Mesendoderm (in vitro differentiated cells): ENCODE measurements around the gene SPACA6.

ENCODE experiments used
- DNase-seq: peaks from one replicate; pipeline ENCODE4 v3.0.0; 2013
- H2AK5ac ChIP-seq: 2 replicates; pipeline ENCODE4 v1.6.1; 2013; ENCODE audit warnings: low read length, inconsistent platforms
- H2BK120ac ChIP-seq: 2 replicates; pipeline ENCODE4 v1.6.1; 2013; ENCODE audit warnings: low read depth, mild to moderate bottlenecking, low read length, moderate library complexity, mixed read lengths
- H2BK15ac ChIP-seq: replicated peaks from 2 replicates; pipeline ENCODE4 v1.6.1; 2013; ENCODE audit warnings: low read depth, mild to moderate bottlenecking, moderate library complexity
- H2BK5ac ChIP-seq: 2 replicates; pipeline ENCODE4 v1.6.1; 2013; ENCODE audit warnings: low read length, inconsistent platforms
- H3K18ac ChIP-seq: 2 replicates; pipeline ENCODE4 v1.6.1; 2013; ENCODE audit warnings: mild to moderate bottlenecking, low read length, mixed read lengths
- H3K23ac ChIP-seq: one replicate; pipeline ENCODE4 v1.6.1; 2013; ENCODE audit warnings: low read length
- H3K27ac ChIP-seq: 2 replicates; pipeline ENCODE4 v1.5.1; 2013; ENCODE audit warnings: low read depth, mild to moderate bottlenecking, inconsistent platforms, low read length, moderate library complexity
- H3K27me3 ChIP-seq: 2 replicates; pipeline ENCODE4 v1.6.1; 2013; ENCODE audit warnings: low read length, control low read depth, mild to moderate bottlenecking, inconsistent platforms; ENCODE audit not compliant: insufficient read depth, poor library complexity
- H3K36me3 ChIP-seq: 2 replicates; pipeline ENCODE4 v1.6.1; 2013; ENCODE audit warnings: low read length, inconsistent platforms; ENCODE audit not compliant: control insufficient read depth, insufficient read depth
- H3K4ac ChIP-seq: one replicate; pipeline ENCODE4 v1.6.1; 2013; ENCODE audit warnings: low read depth, mild to moderate bottlenecking, low read length, moderate library complexity
- H3K4me1 ChIP-seq: 2 replicates; pipeline ENCODE4 v1.6.1; 2013; ENCODE audit warnings: low read depth, low read length, inconsistent platforms; ENCODE audit not compliant: control insufficient read depth
- H3K4me2 ChIP-seq: 2 replicates; pipeline ENCODE4 v1.6.1; 2013; ENCODE audit warnings: low read length
- H3K4me3 ChIP-seq: 2 replicates; pipeline ENCODE4 v1.5.1; 2013; ENCODE audit warnings: mild to moderate bottlenecking, low read length
- H3K56ac ChIP-seq: one replicate; pipeline ENCODE4 v1.6.1; 2013; ENCODE audit warnings: low read length
- H3K79me1 ChIP-seq: 2 replicates; pipeline ENCODE4 v1.6.1; 2013; ENCODE audit warnings: low read length, inconsistent platforms
- H3K79me2 ChIP-seq: 2 replicates; pipeline ENCODE4 v1.6.1; 2013; ENCODE audit warnings: mild to moderate bottlenecking, low read length; ENCODE audit not compliant: control insufficient read depth, insufficient read depth
- H3K9ac ChIP-seq: 2 replicates; pipeline ENCODE4 v1.6.1; 2013; ENCODE audit warnings: low read length, inconsistent platforms
- H4K5ac ChIP-seq: one replicate; pipeline ENCODE4 v1.6.1; 2013; ENCODE audit warnings: low read length
- H4K8ac ChIP-seq: one replicate; pipeline ENCODE4 v1.6.1; 2013; ENCODE audit warnings: low read depth, mild to moderate bottlenecking, control low read depth, low read length, moderate library complexity
- WGBS: extraction: QIAGEN DNeasy Blood & Tissue Kit; methylation state at CpG from one replicate; pipeline ENCODE4 v1.1.7; 2013; ENCODE audit warnings: low lambda C conversion rate, missing lambda C conversion rate; ENCODE audit not compliant: insufficient coverage; ENCODE audit errors: extremely low coverage; 5-methylcytosine and 5-hydroxymethylcytosine counted together

The SPACA6 gene

GRCh38 chr19:51714848-51715247 lies 21.7 kb downstream of the SPACA6 start:
- Histone ChIP-seq H3K18ac (no peak overlapping the region), H3K27me3 (peaks cover 6% of the 10 kb centered on the region), H3K36me3 (no peaks in the 10 kb centered on the region), H2BK120ac (no peak overlapping the region), H3K23ac (no peak overlapping the region), H3K27ac (no peak overlapping the region), H4K5ac (no peak overlapping the region), H3K56ac (no peak overlapping the region), H2BK5ac (no peak overlapping the region), H4K8ac (no peak overlapping the region), H3K4ac (no peak overlapping the region), H3K9ac (no peak overlapping the region), H2AK5ac (no peak overlapping the region), H3K4me1 (no peaks in the 10 kb centered on the region), H3K4me3 (no peak overlapping the region), H3K4me2 (no peak overlapping the region), H3K79me2 (no peaks in the 10 kb centered on the region), H2BK15ac (no peak overlapping the region), H3K79me1 (no peaks in the 10 kb centered on the region)
- no peak for DNase-seq
- WGBS: no CpG with 5 or more reads among the region's 3 CpGs

DNA sequence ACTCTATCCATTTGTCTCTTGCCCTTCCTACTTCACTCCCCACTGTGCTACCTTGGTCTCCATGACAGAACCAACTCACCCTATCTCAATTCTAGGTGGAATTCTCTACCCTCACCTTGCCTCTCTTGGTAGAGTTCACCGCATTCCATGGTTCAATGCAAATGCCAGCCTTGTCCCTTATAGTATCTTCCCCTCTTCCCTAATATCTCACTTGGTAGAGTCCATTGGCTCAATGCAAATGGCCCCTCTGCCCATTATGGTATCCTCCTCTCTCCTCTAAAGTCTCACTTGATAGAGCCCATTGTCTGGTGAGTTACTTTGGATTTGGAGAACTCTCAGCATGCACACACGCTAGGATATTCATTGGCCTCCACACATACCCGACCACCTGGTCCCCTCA lies 22.7 kb downstream of the SPACA6 start:
- WGBS: no CpG with 5 or more reads among the region's 3 CpGs
- H3K18ac ChIP-seq: no peak overlapping the region
- H3K27me3 ChIP-seq: peaks cover 6% of the 10 kb centered on the region

DNA sequence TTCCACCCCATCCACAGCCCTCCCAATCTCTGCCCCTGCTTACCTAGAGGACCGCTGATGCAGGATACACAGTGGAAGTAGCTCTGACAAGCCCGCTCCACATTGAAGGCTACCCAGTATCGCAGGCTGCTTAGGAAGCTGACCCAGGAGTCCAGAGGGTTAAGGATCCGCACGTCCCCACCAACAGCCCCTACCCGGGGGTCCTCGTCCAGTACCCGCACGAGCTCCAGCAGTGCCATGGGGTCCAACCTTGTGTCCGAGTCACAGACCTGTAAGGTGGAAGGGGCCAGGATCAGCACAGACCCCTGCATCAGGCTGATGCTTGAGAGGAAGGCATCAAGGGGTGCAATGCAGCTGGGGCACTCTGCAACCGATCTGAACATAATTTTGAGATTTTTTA lies 23.8 kb downstream of the SPACA6 start:
- H3K27ac ChIP-seq: no peak overlapping the region
- no CpG with 5 or more reads among the region's 11 CpGs for WGBS
- no peak overlapping the region for H2BK5ac ChIP-seq
- H3K56ac ChIP-seq: no peak overlapping the region
- no peaks in the 10 kb centered on the region for H3K79me2 ChIP-seq
- no peaks in the 10 kb centered on the region for H3K36me3 ChIP-seq
- H4K5ac ChIP-seq: no peak overlapping the region
- H3K4me1 ChIP-seq: no peaks in the 10 kb centered on the region
- no peak overlapping the region for H2BK120ac ChIP-seq
- H3K27me3 ChIP-seq: peaks cover 6% of the 10 kb centered on the region
- no peak overlapping the region for H4K8ac ChIP-seq
- H2BK15ac ChIP-seq: no peak overlapping the region
- no peaks in the 10 kb centered on the region for H3K79me1 ChIP-seq
- no peak overlapping the region for H3K18ac ChIP-seq
- no peak for DNase-seq
- H3K23ac ChIP-seq: no peak overlapping the region
- no peak overlapping the region for H3K4me3 ChIP-seq
- no peak overlapping the region for H3K4ac ChIP-seq
- no peak overlapping the region for H2AK5ac ChIP-seq
- no peak overlapping the region for H3K4me2 ChIP-seq
- H3K9ac ChIP-seq: no peak overlapping the region

More for the DNA sequence above, 22.7 kb downstream of the SPACA6 start:
- Histone ChIP-seq H4K8ac (no peak overlapping the region), H3K27ac (no peak overlapping the region), H2BK5ac (no peak overlapping the region), H3K4me2 (no peak overlapping the region), H3K56ac (no peak overlapping the region), H3K4me1 (no peaks in the 10 kb centered on the region), H2BK15ac (no peak overlapping the region), H3K36me3 (no peaks in the 10 kb centered on the region), H3K4me3 (no peak overlapping the region), H3K23ac (no peak overlapping the region), H4K5ac (no peak overlapping the region), H3K79me2 (no peaks in the 10 kb centered on the region), H3K4ac (no peak overlapping the region), H2BK120ac (no peak overlapping the region), H3K9ac (no peak overlapping the region), H2AK5ac (no peak overlapping the region), H3K79me1 (no peaks in the 10 kb centered on the region)
- DNase-seq: no peak

DNA sequence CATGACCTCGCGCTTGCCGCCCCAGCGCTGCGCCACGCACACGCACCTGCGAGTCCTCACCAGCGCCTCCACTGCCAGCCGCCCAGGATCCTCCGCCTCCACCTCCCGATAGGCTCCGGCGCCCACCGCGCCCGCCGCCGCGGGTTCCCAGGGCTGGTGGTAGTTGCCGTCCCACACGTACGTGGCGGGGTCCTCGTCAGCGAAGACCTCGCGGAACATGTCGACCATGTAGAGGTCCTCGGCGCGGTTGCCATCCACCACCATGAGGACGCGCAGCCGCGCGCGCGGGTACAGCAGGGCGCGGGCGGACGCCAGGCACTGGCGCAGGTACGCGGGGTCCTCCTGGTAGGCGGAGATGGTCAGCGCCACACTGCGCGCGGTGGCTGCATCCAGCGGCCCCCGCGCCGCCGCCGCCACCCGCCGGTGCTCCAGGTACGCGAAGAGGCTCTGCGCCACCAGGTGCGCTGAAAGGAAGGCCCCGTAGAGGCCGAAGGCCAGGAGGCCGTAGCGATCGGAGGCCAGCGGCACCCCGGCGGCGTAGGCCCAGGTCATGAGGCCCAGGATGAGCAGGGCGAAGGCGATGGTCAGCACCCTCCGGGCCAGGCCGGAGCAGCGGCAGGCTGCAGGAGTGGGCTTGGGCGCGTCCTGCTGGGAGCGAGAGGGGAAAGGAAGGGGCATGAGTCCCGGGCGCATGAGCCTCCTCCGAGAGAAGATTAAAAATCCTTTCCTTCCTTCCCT lies 26.3 kb downstream of the SPACA6 start:
- H3K4me1 ChIP-seq: no peaks in the 10 kb centered on the region
- H2BK5ac ChIP-seq: no peak overlapping the region
- H4K8ac ChIP-seq: no peak overlapping the region
- peaks cover 6% of the 10 kb centered on the region for H3K27me3 ChIP-seq
- no CpG with 5 or more reads among the region's 83 CpGs for WGBS
- H3K9ac ChIP-seq: peak overlapping the region; percentile 60
- no peak overlapping the region for H4K5ac ChIP-seq
- H3K27ac ChIP-seq: no peak overlapping the region
- peak overlapping the region; percentile 92 for H3K4me2 ChIP-seq
- no peaks in the 10 kb centered on the region for H3K79me1 ChIP-seq
- no peaks in the 10 kb centered on the region for H3K36me3 ChIP-seq
- peak; percentile 43 for DNase-seq
- peak overlapping the region; percentile 66 for H3K23ac ChIP-seq
- H3K79me2 ChIP-seq: no peaks in the 10 kb centered on the region
- H3K4ac ChIP-seq: no peak overlapping the region
- H2AK5ac ChIP-seq: no peak overlapping the region
- H2BK120ac ChIP-seq: no peak overlapping the region
- H3K18ac ChIP-seq: no peak overlapping the region
- H3K4me3 ChIP-seq: peak overlapping the region; percentile 30
- H2BK15ac ChIP-seq: no peak overlapping the region
- peak overlapping the region; percentile 83 for H3K56ac ChIP-seq

- no peaks in the 10 kb centered on the region for H3K79me1 ChIP-seq
- H3K27me3 ChIP-seq: peaks cover 6% of the 10 kb centered on the region
- no CpG with 5 or more reads among the region's 7 CpGs for WGBS
- no peak overlapping the region for H3K18ac ChIP-seq
- no peak overlapping the region for H3K4ac ChIP-seq
- H3K27ac ChIP-seq: no peak overlapping the region
- no peak overlapping the region for H2AK5ac ChIP-seq
- no peak for DNase-seq
- no peak overlapping the region for H3K23ac ChIP-seq
- no peak overlapping the region for H2BK120ac ChIP-seq
- H3K4me3 ChIP-seq: no peak overlapping the region
- no peak overlapping the region for H2BK5ac ChIP-seq
- no peak overlapping the region for H2BK15ac ChIP-seq
- no peak overlapping the region for H3K9ac ChIP-seq
- no peaks in the 10 kb centered on the region for H3K4me1 ChIP-seq
- H3K79me2 ChIP-seq: no peaks in the 10 kb centered on the region
- H3K36me3 ChIP-seq: no peaks in the 10 kb centered on the region
- H3K56ac ChIP-seq: no peak overlapping the region
- no peak overlapping the region for H4K8ac ChIP-seq
- no peak overlapping the region for H4K5ac ChIP-seq
- H3K4me2 ChIP-seq: no peak overlapping the region
Measured at GRCh38 chr19:51721905-51722304, 28.8 kb downstream of the SPACA6 start.

GRCh38 chr19:51722492-51722891 lies 29.4 kb downstream of the SPACA6 start:
- Histone ChIP-seq H3K18ac (no peak overlapping the region), H3K79me1 (no peaks in the 10 kb centered on the region), H2AK5ac (no peak overlapping the region), H4K8ac (no peak overlapping the region), H3K4ac (no peak overlapping the region), H2BK120ac (no peak overlapping the region), H3K4me1 (no peaks in the 10 kb centered on the region), H3K9ac (no peak overlapping the region), H3K4me3 (no peak overlapping the region), H3K56ac (no peak overlapping the region), H4K5ac (no peak overlapping the region), H3K79me2 (no peaks in the 10 kb centered on the region), H3K36me3 (no peaks in the 10 kb centered on the region), H3K27ac (no peak overlapping the region), H3K4me2 (no peak overlapping the region), H2BK15ac (no peak overlapping the region), H3K23ac (no peak overlapping the region), H2BK5ac (no peak overlapping the region), H3K27me3 (peaks cover 6% of the 10 kb centered on the region)
- DNase-seq: no peak
- no CpG with 5 or more reads among the region's 2 CpGs for WGBS
